Right hindlimb (tissue), 1 donor: Measurements from ENCODE around the gene GALK2.
"Not testable (repeated sequence)": the region's sequence is repeated elsewhere in the genome, so short reads cannot be mapped to it uniquely, and the experiment has no call there.

ENCODE experiments used
- DNase-seq: peaks from one replicate; pipeline ENCODE4 v3.0.0-alpha.2; 2018

GALK2 gene

DNA sequence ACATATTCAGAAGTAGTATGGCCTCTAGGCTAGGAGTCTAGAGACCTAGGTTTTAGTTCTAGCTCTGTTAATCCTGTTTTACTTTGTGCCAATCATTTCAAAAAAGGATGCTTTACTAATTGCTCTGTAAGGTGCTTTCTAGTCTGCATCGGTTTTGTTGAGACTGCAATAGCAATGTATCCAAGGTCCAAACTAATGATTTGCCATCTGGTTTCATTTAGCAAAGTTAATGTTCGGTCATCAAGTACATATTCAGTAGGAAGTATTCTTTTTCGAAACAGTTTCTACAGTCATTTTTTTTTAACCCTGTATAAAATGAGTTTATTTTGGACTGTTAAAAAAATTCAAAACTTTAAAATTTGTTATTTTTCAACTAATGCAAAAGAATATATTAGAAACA lies 2.0 kb upstream of the GALK2 start:
- no peak for DNase-seq

DNA sequence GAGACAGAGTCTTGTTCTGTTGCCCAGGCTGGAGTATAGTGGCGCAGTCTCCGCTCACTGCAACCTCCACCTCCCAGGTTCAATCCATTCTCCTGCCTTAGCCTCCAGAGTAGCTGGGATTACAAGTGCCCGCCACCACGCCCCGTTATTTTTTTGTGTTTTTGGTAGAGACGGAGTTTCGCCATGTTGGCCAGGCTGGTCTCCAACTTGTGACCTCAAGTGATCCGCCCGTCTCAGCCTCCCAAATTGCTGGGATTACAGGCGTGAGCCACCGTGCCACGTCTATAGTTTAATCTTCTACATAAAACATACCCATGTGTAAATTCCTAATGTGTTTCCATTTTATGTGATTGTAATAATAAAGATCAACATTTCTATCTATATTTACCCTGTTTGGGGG lies 1.7 kb downstream of the GALK2 start:
- no peak for DNase-seq

DNA sequence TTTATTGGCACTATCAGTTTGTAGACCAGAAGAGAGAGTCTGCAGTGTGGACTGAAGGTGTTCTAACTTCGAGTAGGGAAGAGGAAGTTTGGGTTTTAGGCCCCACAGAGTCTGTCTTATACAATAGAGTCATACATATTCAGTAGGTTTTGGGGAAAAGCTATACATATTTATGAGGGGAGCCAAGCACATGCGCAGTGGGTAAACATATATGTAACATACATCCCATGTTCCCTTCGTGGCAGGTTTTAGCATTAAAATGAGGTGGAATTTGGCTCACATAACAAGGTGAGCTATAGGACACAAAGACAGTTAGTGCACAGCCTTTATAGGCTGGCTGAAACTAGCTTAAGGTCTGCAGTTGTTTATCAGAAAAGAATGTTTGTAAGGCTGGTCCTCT lies 4.9 kb downstream of the GALK2 start:
- no peak for DNase-seq

DNA sequence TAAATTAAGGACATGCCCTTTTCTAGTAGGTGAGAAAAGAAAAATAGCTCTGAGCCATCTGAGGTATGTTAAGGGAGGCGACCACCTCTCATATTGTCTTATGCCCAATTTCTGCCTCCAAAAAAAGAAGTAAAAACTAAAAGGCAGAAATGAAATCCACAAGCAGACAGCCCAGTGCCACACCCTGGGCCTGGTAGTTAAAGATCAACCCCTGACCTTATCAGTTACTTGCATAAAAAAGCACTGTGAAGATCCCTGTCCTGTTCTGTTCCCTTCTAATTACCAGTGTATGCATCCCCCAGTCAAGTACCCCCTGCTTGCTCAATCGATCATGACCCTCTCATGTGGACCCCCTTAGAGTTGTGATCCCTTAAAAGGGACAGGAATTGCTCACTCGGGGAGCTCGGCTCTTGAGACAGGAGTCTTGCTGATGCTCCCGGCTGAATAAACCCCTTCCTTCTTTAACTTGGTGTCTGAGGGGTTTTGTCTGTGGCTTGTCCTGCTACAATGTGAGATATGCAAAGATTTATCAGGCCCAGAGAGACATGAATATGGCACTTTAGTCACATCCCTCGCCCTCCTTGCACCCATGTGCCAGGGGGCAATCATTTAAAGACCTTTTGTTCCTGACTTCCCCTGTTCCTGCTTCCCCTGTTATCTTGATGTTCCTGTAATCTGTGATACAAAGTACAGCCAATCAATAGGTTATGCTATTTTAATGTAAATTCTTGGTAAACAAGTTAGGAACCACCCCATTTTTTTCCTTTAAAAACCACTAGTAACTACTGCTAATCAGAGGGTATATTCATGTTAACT lies 5.7 kb downstream of the GALK2 start:
- DNase-seq, result not testable (repeated sequence)

DNA sequence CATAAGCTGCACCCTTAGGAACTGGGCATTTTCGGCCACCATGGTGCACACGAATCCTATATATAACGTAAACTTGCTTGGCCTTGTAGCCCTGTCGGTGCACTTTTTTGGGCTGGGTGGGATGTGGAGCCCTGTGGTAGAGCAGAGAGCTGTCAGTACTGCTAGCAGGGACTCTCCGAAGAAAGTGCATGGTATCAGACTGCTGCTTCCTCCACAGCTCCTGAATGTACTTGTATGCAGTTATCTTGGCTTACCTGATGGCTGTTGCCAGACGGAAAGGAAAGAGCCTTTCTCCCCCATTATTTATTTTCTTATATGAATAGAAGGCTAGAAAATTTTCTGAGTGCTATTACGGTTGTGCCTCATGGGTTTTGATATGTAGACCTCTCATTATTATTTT lies 8.4 kb downstream of the GALK2 start:
- DNase-seq, result no peak

DNA sequence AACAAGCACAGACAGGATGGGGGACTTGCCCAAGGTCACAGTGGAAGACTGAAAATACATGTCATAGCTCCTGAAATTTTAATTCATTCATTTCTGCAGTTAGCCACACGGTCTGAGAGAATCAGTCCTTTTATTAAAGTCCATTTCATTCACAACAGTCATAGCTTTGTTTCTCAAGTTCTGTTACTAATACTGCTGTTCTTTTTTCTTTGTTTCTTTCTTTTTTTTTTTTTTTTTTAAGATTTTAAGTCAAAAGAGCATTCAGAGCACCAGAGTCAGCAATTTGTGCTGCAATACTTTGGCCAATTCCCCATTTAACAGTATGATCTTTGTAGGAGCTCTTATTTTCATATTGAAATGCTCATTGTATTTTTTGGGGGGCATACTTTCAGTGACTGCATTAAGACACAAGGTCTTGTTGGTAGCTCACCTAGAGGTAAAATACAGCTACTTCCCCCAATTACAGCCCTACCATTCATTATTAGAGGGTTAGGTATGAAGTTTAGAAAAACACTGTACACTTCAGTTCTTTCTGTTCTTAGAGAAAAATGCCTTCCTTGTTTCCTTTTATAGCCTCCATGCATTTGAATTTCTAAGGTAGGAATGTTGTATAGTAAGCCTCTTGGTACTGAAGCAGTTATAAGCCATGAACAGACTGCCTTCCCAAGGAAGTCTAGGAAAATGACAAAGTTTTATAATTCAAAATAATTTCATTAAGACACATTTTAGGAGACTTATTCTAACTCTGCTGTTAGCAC lies 9.6 kb downstream of the GALK2 start:
- DNase-seq, result no peak

DNA sequence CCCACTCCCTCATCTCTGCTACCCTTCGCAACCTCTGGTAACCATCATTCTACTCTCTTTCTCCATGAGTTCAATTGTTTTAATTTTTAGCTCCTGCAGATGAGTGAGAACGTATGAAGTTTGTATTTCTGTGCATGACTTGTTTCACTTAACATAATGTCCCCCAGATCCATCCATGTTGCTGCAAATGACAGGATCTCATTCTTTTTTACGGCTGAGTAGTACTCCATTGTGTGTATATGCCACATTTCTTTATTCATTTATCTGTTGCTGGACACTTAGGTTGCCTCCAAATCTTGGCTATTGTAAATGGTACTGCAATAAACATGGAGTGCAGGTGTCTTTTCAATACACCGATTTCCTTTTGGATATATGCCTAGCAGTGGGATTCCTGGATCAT lies 12.1 kb downstream of the GALK2 start:
- no peak for DNase-seq

DNA sequence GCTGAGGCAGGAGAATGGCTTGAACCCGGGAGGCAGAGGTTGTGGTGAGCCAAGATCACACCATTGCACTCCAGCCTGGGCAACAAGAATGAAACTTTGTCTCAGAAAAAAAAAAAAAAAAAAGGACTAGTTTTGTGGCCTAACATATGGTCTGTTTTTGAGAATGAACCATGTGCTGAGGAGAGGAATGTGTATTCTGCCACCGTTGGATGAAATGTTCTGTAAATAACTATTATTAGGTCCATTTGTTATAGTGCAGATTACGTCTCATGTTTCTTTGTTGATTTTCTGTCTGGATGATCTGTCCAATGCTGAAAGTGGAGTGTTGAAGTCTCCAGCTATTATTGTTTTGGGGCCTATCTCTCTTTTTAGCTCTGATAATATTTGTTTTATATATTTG lies 13.7 kb downstream of the GALK2 start:
- DNase-seq, result not testable (repeated sequence)

DNA sequence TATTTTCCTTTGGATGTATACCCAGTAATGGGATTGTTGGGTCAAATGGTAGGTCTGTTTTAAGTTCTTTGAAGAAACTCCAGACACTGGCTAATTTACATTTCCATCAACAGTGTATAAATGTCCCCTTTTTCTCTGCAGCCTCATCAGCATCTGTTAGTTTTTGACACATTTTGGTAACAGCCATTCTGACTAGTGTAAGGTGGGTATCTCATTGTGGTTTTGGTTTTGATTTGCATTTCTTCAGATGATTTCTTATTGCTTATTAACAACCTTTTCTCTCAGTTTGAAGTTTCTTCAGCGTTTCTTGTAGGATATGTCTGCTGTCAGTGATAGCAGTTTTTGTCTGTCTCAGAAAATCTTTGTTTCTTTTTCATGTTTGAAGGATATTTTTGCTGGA lies 15.4 kb downstream of the GALK2 start:
- no peak for DNase-seq

DNA sequence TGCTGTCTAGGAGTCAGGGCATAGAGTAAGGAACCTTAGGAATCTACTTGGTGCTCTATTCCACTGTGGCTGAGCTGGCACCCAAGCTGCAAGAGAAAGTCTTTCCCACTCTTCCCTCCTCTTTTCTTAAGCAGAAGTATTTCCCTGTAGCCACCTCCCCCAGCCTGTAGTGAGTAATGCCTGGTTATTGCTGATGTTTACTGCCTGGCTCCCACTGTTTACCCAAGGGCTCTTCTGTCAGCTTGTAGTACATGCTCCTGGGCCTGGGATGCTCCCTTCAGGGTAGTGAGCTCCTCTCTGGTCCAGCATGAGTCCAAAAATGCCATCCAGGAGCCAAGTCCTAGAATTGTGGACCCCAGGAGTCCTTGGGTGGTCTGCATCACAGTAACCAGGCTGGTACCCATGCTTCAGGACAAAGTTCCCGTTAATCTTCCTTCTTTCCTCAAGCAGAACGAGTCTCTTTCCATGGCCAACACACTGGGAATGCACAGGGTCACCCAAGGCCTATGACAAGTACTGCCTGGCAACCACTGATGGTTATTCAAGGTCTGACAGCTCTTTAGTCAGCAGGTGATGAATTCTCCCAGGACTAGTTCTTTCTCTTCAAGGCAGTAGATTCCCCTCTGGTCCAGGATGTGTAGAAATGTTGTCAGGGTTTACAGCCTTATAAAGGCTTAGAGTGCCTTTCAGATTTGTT lies 17.6 kb downstream of the GALK2 start:
- no peak for DNase-seq

DNA sequence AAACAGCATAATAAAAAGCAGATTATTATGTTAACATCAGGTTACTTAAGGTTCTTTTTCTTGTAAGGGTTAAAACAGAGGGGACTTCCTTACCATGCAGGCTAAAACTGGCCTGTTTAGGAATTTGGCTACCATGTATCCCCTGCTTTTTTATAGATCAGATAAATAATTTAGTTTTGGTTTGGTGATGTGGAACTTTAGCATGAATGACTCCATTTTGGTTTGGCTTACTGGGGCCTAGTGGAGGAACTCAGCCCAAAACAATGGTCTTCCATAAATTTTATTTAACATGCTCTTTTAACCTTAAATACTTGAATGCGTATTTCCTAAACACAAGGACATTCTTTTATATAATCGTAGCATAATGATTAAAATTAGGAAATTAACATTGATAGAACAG lies 18.9 kb downstream of the GALK2 start:
- DNase-seq, result no peak

DNA sequence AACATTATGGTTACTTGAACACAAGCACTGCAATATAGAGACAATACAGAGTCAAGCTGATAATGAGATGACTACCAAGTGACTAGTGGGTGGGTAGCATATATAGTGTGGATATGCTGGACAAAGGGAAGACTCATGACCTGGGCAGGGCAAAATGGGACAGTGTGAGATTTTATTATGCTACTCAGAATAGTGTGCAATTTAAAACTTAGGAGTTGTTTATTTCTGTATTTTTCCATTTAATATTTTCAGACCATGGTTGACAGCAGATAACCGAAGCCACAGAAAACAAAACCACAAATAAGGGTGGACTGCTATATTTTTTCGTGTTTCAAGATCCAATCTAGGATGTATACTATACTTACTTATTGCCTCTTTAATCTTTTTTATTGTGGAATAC lies 19.6 kb downstream of the GALK2 start:
- no peak for DNase-seq

DNA sequence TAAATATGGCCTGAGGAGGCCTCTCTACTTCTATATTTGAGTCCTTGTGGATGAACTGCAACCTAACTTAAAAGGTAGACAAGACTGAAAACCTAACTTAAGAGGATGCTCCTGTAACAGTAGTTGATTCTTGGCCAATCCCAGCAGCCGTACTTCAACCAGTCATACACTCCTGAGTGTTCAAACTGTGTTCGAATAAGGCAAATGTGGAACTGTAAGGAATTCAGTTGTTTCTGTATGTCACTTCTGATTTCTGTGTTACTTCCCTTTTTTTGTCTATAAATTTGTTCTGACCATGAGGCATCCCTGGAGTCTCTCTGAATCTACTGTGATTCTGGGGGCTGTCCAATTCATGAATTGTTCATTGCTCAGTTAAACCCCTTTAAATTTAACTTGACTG lies 20.5 kb downstream of the GALK2 start:
- no peak for DNase-seq

DNA sequence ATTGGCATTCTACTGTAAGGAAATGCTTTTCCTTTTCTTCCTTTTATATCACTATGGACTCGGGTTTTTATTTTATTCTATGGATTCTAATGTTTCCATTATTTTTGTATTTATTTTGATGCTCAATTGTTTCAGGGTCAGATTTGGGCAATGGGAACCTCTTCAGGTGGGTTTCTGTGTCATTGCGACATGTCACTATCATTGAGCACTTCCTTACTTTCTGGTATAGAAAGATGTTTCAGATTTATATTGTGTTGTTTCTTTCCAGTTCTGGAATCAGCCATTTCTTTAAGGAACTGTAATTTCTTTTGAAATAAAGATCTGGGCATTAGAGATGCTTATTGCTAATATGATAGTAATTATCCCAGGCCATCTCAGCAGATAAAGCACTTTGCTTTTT lies 21.8 kb downstream of the GALK2 start:
- no peak for DNase-seq

DNA sequence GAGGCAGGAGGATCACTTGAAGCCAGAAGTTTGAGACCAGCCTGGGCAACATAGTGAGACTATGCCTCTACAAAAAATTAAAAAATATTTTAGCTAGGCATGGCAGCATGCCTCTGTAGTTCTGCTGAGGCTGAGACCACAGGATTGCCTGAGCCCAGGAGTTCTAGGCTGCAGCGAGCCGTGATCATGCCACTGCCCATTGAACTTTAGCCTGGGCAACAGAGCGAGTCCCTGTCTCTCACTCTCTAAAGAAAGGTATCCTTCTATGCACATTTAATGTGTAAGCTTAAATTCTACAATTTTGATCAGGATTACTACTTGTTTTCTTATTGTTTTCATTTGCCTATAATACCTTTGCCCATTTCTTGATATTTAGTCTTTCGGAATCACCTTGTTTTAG lies 26.8 kb downstream of the GALK2 start:
- DNase-seq, result no peak

DNA sequence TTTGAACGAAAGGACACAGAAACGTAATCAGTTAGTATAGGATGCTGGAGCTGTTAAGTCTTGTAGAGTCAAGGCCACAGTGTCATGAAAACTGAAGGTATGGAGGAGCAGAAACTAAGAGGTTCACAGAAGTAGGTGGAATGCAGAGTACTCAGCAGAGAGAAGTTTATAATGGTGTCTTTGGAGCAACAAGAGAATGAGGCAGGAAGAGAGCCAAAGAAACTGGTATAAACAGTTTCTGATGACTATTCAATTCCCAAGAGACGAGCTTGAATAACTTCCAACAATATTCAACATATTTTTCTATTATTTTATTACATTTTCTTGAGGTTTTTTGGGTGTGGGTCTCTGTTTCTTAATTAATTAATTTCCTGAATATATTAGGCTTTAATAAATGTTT lies 29.6 kb downstream of the GALK2 start:
- no peak for DNase-seq

DNA sequence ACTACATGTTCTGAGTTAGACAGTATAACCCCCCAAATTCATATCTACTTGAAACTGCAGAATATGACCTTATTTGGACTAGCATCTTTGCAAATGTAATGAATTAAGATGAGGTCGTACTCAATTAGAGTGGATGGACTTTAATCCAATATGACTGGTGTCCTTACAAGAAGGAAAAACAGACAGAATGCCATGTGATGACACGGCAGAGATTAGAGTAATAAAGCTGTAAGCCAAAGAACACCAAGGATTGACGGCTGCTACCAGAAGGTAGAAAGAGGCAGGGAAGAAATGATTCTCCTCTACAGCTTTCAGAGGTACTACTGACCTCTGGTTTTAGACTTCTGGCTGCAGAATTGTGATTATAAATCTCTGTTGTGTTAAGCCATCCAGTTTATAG lies 30.3 kb downstream of the GALK2 start:
- no peak for DNase-seq

DNA sequence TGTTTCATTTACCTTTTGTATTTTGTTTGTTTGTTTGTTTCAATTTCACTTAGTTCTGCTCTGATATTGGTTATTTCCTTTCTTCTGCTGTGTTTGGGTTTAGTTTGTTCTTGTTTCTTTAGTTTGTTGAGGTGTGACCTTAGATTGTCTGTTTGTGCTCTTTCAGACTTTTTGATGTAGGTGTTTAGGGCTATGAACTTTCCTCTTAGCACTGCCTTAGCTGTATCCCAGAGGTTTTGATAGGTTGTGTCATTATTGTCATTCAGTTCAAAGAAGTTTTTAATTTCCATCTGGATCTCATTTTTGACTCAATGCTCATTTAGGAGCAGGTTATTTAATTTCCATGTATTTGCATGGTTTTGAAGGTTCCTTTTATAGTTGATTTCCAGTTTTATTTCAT lies 38.1 kb downstream of the GALK2 start:
- DNase-seq, result not testable (repeated sequence)

DNA sequence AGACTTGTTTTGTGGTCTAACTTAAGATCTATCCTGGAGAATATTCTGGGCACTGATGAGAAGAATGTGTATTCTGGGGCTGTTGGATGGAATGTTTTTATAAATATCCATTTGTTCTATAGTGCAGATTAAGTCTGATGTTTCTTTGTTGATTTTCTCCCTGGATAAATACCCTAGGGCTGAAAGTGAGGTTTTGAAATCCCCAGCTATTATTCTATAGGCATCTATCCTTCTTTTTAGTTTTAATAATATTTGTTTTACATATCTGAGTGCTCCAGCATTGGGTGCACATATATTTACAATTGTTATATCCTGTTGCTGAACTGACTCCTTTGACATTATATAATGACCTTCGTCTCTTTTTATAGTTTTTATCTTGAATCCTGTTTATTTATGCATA lies 42.9 kb downstream of the GALK2 start:
- no peak for DNase-seq

DNA sequence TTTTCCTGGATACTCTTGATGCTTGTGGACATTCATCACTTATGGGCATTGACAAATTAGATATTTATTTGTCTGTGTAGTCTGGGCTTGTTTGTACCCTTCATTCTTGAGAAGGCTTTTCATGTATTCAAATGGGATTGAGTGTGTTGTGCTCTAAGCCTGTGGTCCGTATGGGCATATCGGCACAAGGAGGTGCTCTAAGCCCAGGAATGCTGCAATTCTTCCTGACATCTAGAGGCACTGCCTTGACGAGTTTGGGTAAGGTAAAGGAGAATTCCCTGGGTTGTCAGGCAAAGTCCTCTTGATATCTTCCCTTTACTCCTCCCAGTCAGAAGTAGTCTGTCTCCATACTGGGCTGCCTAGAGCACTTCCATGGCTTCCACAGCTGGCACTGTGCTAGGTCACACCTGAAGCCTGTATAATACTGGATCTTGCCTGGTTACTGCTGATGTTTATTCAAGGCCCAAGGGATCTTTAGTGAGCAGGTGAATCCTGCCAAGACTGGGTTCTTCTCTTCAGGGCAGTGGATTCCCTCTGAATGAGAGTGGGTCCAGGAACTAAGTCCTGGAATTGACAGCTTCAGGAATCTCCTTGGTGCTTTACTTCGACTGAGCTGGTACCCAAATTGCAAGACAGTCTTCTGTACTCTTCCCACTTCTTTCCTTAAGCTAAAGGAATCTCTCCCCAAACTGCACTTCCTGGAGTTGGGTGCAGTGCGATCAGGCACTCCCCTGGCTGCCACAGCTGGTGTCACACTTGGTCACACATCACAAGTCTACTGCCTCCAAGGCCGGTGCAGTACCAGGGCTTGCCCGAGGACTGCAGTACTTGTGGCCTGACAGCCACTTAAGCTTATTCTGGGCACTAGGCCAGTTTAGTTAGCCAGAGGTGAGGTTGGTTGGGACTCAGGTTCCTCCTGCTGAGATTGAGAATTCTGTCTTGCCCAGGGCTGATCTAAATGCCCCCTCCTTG lies 46.0 kb downstream of the GALK2 start:
- DNase-seq, result no peak

DNA sequence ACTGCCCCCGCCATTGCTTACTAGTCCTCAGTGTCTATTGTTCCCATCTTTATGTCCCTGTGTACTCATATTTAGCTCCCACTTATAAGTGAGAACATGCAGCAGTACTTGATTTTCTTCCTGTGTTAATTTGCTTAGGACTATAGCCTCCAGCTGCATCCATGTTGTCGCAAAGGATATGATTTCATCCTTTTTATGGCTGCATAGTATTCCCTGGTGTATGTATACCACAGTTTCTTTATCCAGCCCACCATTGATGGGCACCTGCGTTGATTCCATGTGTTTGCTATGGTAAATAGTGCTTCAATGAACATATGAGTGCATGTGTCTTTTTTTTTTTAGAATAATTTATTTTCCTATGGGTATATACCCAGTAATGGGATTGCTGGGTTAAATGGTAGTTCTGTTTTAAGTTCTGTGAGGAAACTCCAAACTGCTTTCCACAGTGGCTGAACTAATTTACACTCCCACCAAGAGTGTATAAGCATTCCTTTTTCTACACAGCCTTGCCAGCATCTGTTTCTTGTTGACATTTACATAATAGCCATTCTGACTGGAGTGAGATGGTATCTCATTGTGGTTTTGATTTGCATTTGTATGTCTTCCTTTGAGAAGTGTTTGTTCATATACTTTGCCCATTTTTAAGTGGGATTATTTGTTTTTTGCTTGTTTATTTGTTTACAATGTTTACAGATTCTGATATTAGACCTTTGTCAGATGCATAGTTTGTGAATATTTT lies 53.7 kb downstream of the GALK2 start:
- DNase-seq, result no peak
